ENCODE results near the gene IL12RB2. TPM values are rescaled to one million over a fixed set of nuclear protein-coding genes. Genes with fewer than 3 reads are reported as not detected.

The IL12RB2 gene
- total RNA-seq, 1 experiment from 2014 or later = 0.22 TPM

GRCh38 chr1:67333603-67334002 is 25.9 kb downstream of the IL12RB2 start:
- ATAC-seq = no peak
- no peak overlapping the region for H3K4me3 ChIP-seq (replicated peaks in 1 of 2; ENCODE audit: low read depth in 1 of 2, low read length in 2 of 2)

More at GRCh38 chr1:67333603-67334002, 25.9 kb downstream of the IL12RB2 start:
- DNase-seq (ENCODE audit: low read depth, low spot score) = no peak
- no peaks in the 10 kb centered on the region for H3K4me1 ChIP-seq (ENCODE audit: control insufficient read depth in 1 of 2, insufficient read depth in 2 of 2, low read length in 2 of 2)
- no peak for TF ChIP-seq CTCF (IDR thresholded peaks at IDR 0.05 in 2 of 3, conservative IDR thresholded peaks at IDR 0.05 in 1 of 3; ENCODE audit: borderline replicate concordance in 1 of 3, insufficient read depth in 1 of 3, low read depth in 2 of 3, low read length in 2 of 3)
- TF ChIP-seq EZH2 (IDR thresholded peaks at IDR 0.05) = no peak
- no peak for TF ChIP-seq EZH2phosphoT487 (IDR thresholded peaks at IDR 0.05; ENCODE audit: borderline replicate concordance)
- no peak for TF ChIP-seq POLR2A (IDR thresholded peaks at IDR 0.05; ENCODE audit: borderline replicate concordance, extremely low read depth, insufficient read depth, insufficient read length)
- TF ChIP-seq ATF3 (IDR thresholded peaks at IDR 0.05) = no peak
- TF ChIP-seq MAX (IDR thresholded peaks at IDR 0.05) = no peak
- TF ChIP-seq RAD21 (IDR thresholded peaks at IDR 0.05; ENCODE audit: low read depth) = no peak
- no peak for TF ChIP-seq SIN3A (IDR thresholded peaks at IDR 0.05; ENCODE audit: low read depth)
- no peak for TF ChIP-seq EGR1 (IDR thresholded peaks at IDR 0.05; ENCODE audit: low read depth)
- TF ChIP-seq REST (IDR thresholded peaks at IDR 0.05; ENCODE audit: low read depth) = no peak
- TF ChIP-seq SRF (IDR thresholded peaks at IDR 0.05; ENCODE audit: low read depth) = no peak
- no peak for TF ChIP-seq CEBPB (IDR thresholded peaks at IDR 0.05; ENCODE audit: low read depth)
- no peak for TF ChIP-seq FOSL1 (IDR thresholded peaks at IDR 0.05; ENCODE audit: low read depth)
- TF ChIP-seq CBX3 (IDR thresholded peaks at IDR 0.05; ENCODE audit: low read depth) = no peak
- no peaks in the 10 kb centered on the region for H3K9me2 ChIP-seq (ENCODE audit: insufficient read depth)
- no peak overlapping the region for H3K9ac ChIP-seq (ENCODE audit: low read length)
- H3K27ac ChIP-seq (ENCODE audit: low read depth, low read length) = no peak overlapping the region
- H2AFZ ChIP-seq (ENCODE audit: low read depth, low read length, poor library complexity, severe bottlenecking) = no peak overlapping the region
- RAD21 ChIA-PET (ENCODE audit: low non-redundant PET in 1 of 2, low total read pairs in 2 of 2, uncharacterized antibody in 2 of 2, unreplicated experiment in 2 of 2) = no interaction called here
- CTCF ChIA-PET = no interaction called here
- no peaks in the 10 kb centered on the region for H3K9me3 ChIP-seq (ENCODE audit: control insufficient read depth in 1 of 2, insufficient read depth in 1 of 2, low read depth in 1 of 2, low read length in 2 of 2)
- POLR2A ChIA-PET = no interaction called here
- no peaks in the 10 kb centered on the region for H4K20me1 ChIP-seq (ENCODE audit: insufficient read depth)
- no peaks in the 10 kb centered on the region for H3K79me2 ChIP-seq (ENCODE audit: insufficient read depth, low read length)
- no peaks in the 10 kb centered on the region for H3K27me3 ChIP-seq (ENCODE audit: insufficient read depth, low read length)
- BruUV-seq (replicated peaks) = no TSS peak
- intact Hi-C loops (cut with micrococcal nuclease) = no loop called here
- H3K36me3 ChIP-seq (ENCODE audit: control insufficient read depth in 1 of 2, insufficient read depth in 2 of 2, low read length in 2 of 2) = no peaks in the 10 kb centered on the region
- no peak overlapping the region for H3K4me2 ChIP-seq (ENCODE audit: low read length)
